Superior temporal gyrus (tissue), 1 donor: ENCODE measurements around the gene CCT6A.
"Not testable (repeated sequence)": the region's sequence is repeated elsewhere in the genome, so short reads cannot be mapped to it uniquely, and the experiment has no call there.

Experiments used
- DNase-seq: peaks from one replicate; pipeline ENCODE4 v3.0.0-alpha.2; 2016; ENCODE audit errors: extremely low spot score

CCT6A gene

DNA sequence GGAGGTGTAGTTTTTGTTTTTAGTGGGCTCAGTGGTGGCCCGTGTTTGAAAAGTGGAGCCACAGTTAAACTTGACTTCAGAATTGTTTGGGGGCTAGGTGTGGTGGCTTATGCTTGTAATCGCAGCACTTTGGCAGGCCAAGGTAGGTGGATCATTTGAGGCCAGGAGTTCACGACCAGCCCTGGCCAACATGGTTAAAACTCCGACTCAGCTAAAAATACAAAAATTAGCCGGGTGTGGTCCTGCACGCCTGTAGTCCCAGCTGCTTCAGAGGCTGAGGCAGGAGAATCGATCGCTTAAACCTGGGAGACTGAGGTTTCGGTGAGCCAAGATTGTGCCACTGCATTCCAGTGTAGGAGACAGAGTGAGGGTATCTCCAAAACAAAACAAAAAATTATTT is 1.8 kb downstream of the CCT6A start:
- no peak for DNase-seq

- DNase-seq, result no peak
Observed at GRCh38 chr7:56053993-56054392, 2.4 kb downstream of the CCT6A start.

DNA sequence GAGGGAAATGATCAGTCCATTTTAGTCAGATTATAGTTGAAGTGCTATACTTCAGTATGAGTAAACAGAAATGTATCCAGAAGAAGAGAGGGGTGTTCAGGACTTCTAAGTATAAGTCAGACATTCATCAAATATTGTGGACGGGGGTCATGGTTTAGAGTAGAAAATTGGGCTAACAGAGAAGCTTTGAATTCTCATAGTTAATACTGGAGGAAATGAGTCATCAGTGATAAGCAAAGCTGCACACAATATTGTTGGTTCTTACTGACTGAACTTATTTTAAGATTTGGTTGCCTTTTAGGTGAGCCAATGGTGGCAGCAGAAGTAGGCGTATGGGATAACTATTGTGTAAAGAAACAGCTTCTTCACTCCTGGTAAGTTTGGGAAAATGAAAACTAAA is 10.8 kb downstream of the CCT6A start:
- DNase-seq, result no peak

DNA sequence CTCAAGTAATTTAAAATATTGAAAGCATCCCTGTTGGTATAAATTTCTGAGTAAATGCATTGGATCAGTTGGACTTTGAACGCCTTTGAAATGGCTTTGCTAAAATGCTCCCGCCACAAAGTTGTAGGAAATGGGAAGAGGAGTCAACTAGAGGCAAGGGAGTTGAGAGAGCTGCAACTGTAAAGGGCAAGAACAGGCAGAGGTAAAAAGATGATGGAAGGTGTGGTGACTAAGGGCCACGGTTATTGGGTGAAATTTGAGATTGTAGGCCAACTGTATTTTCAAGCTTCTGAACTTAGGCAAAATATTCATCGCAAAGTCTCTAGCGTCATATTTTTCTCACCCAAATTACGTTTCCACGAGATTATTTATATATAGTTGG is 11.9 kb downstream of the CCT6A start:
- DNase-seq, result no peak

DNA sequence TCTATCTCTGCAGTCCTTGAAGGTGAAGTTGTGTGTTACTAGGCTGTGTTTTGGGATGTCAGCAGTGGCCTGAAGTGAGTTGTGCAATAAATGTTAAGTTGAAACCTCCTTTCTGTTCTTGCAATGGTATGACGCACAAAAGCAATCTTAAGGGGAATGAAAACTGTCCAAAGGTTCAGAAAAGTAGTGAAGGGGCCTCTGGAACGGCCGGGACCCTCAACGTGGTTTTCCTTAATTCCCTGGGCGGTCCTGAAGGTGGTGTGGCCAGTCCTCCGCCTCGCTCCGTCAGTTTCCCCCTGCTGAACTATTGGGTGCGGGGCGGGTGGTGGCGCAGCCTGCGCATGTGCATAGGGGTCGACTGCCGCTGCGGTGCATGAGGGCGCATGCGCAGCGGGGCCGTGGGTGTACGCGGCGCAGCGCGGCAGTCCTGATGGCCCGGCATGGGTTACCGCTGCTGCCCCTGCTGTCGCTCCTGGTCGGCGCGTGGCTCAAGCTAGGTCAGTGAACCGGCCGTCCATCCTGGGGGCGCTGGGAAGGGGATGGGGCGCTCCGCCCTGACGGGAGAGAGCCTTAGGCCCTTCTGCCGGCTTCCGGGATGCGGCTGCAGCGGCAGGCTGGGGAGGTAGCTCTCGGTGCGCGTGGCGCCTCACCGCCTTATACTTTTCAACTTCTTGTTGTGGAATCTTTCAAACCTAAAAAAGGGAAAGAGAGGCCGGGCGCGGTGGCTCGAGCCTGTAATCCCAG is 12.5 kb downstream of the CCT6A start, which contains the start of gene SUMF2:
SUMF2 (plus strand) TSS at position 405 of the 744 bp plus-strand sequence; CDS start at position 431, 26 bp downstream.
- peak; percentile 95 for DNase-seq

GRCh38 chr7:56066376-56066775 is 14.8 kb downstream of the CCT6A start:
- DNase-seq, result not testable (repeated sequence)

GRCh38 chr7:56074371-56074791 is 22.8 kb downstream of the CCT6A start:
- DNase-seq, result peak; percentile 90

GRCh38 chr7:56077681-56078080 is 26.1 kb downstream of the CCT6A start:
- no peak for DNase-seq

DNA sequence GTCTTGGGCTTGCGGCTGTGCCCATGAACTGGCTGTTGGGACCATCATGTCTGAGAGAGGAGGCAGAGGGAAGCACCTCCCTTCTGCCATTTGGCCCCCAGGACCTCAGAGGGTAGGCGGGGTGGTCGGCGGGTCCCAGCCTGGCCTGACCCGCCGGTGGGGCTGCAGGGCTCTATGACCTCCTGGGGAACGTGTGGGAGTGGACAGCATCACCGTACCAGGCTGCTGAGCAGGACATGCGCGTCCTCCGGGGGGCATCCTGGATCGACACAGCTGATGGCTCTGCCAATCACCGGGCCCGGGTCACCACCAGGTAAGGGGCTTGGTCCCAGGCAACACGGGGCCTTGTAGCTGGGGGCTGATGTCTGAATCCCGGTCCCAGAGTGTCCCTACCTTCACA is 26.6 kb downstream of the CCT6A start:
- no peak for DNase-seq

GRCh38 chr7:56079450-56080185 is 28.1 kb downstream of the CCT6A start:
- DNase-seq, result peak; percentile 86

GRCh38 chr7:56080726-56081435 is 29.3 kb downstream of the CCT6A start:
- not testable (repeated sequence) for DNase-seq

DNA sequence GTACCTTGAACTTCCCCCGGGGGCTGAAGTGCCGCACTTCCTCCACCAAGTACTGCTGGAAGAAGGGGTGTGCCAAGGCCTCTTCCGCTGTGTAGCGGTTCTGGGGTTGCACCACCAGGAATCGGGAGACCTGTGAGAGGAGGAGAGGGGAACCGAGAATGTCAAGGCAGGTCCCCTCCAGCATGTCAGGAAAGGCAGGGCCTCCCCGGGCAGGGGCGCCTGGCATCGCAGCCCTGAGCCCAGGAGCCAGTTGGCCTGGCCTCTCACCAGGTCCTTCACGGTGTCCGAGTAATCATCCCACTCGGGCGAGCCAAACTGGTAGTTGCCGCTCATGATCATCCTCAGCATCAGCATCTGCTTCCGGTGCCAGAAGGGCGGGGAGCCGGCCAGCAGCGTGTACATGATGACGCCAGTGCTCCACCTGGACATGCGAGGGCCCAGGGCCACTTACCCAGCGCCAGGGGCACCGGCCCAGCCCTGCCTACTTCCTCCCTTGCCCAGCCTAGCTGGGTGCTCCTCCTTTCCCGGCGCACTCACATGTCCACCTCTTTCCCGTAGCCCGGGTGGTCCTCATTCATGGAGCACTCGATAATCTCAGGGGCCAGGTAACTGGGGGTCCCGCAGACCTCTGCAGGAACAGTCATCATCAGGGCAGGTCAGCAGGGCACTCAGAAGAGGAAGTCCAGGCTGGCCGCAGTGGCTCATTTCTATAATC is 30.2 kb downstream of the CCT6A start:
- DNase-seq, result no peak

GRCh38 chr7:56083150-56083785 is 31.7 kb downstream of the CCT6A start:
- peak; percentile 75 for DNase-seq

DNA sequence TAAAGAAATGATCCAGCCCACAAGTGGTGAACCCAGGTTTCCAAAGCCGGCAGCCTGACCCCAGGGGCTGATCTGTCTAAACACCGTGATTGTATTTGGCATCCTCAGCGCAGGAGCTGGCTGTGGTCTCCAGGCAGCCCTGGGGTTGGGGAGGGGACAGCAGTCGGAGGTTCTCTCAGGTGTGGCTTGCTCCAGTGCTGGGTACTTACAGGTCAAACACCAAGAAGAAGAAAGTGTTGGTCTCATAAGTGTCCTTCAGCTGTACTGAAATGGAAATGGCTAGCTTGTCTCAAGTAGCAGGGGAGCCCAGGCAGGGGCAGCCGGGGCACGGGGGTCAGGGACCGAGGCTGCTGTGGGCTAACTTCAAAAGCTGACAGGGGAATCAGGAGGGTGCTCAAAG is 35.2 kb downstream of the CCT6A start:
- no peak for DNase-seq

DNA sequence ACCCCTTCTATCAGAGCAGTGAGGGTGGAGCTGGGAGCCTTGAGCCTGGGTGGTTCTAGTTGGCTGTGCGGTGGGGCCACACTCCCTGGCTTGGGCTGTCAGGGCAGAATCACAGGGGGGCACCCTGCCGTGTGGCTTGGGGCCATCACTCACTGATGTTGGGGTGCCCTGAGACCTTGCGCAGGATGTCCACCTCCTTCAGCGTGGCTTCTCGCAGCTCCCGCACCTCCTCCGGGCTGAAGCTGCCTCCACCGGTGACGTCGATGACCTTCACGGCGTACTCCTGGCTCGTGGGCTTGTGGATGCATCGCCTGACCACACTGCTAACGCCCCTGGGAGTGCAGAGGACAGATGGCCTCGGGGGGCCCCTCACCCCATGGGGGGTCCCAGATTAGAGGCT is 35.9 kb downstream of the CCT6A start:
- DNase-seq, result no peak

- peak; percentile 27 for DNase-seq
Observed at GRCh38 chr7:56091591-56091990, 40.0 kb downstream of the CCT6A start.

GRCh38 chr7:56092388-56092787 is 40.8 kb downstream of the CCT6A start:
- not testable (repeated sequence) for DNase-seq

DNA sequence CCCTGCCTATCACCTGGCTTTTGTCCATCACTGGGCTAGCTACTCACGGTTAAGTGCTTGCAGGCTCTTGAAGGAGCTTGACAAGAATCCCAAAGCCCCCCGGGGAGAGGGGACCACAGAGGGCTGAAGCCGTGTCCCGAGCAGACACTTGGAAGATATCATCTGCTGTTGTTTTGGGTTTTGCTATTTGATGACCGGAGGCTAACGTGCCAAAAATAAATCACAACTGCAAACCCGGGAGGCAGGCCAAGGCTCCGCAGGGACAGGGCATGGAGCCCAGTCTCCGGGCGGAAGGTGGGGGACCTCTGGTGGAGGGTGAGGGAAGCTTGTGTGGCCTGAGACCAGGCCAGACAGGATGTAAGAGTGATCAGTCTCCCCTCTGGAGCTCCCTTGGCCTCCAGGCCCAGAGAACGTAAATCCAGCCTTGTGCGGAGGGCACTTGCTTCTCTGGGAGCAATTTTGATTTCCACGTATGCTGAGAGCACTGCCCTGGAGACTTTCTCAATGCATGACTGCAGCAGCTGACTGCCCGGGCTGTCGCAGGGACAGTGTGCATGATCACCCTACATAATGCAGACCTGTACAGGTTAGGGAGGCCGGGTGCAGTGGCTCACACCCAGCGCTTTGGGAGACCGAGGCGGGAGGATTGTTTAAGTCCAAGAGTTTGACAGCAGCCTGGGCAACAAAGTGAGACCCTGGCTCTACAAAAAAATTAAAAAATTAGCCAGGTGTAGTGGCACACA is 41.4 kb downstream of the CCT6A start, which contains the start of gene PHKG1:
PHKG1 (minus strand) TSS at position 164 of the 743 bp plus-strand sequence. CDS start 4,011 bp downstream, outside the sequence.
- peak; percentile 84 for DNase-seq

- no peak for DNase-seq
Observed at GRCh38 chr7:56097700-56098099, 46.1 kb downstream of the CCT6A start.
